ENCODE results near the gene VTI1A. TPM values are rescaled to one million over a fixed set of nuclear protein-coding genes. Genes with fewer than 3 reads are reported as not detected.

VTI1A gene
- total RNA-seq, 1 donor from 2014 or later: 39.4 TPM

- H3K4me1 Mint-ChIP-seq (ENCODE audit: low read depth): peaks cover 11% of the 10 kb centered on the region
- DNase-seq (ENCODE audit: low spot score, unreplicated experiment): no peak
- TF ChIP-seq CTCF (IDR thresholded peaks at IDR 0.05; ENCODE audit: unreplicated experiment): no peak
- peaks cover 8% of the 10 kb centered on the region for H3K36me3 Mint-ChIP-seq (ENCODE audit: insufficient read depth)
- no peak overlapping the region for H3K27ac Mint-ChIP-seq
- peaks cover 13% of the 10 kb centered on the region for H3K9me3 Mint-ChIP-seq (ENCODE audit: low read depth)
- no peaks in the 10 kb centered on the region for H3K27me3 Mint-ChIP-seq
- H3K4me3 Mint-ChIP-seq (ENCODE audit: low read depth): no peak overlapping the region
Observed at GRCh38 chr10:112510384-112510783, 63.4 kb downstream of the VTI1A start.

- Mint-ChIP-seq H3K36me3 (ENCODE audit: insufficient read depth) (peaks cover 8% of the 10 kb centered on the region), H3K4me1 (ENCODE audit: low read depth) (peaks cover 11% of the 10 kb centered on the region), H3K9me3 (ENCODE audit: low read depth) (peaks cover 13% of the 10 kb centered on the region), H3K4me3 (ENCODE audit: low read depth) (no peak overlapping the region), H3K27ac (no peak overlapping the region), H3K27me3 (no peaks in the 10 kb centered on the region)
- DNase-seq (ENCODE audit: low spot score, unreplicated experiment): no peak
- TF ChIP-seq CTCF (IDR thresholded peaks at IDR 0.05; ENCODE audit: unreplicated experiment): no peak
Observed at GRCh38 chr10:112512294-112512693, 65.3 kb downstream of the VTI1A start.

GRCh38 chr10:112515126-112515525 is 68.1 kb downstream of the VTI1A start:
- Mint-ChIP-seq H3K4me1 (ENCODE audit: low read depth) (no peaks in the 10 kb centered on the region), H3K36me3 (ENCODE audit: insufficient read depth) (peaks cover 8% of the 10 kb centered on the region)

GRCh38 chr10:112515852-112516251 is 68.8 kb downstream of the VTI1A start:
- H3K27me3 Mint-ChIP-seq: no peaks in the 10 kb centered on the region
- H3K27ac Mint-ChIP-seq: no peak overlapping the region
- H3K4me3 Mint-ChIP-seq (ENCODE audit: low read depth): no peak overlapping the region
- H3K4me1 Mint-ChIP-seq (ENCODE audit: low read depth): no peaks in the 10 kb centered on the region
- DNase-seq (ENCODE audit: low spot score, unreplicated experiment): no peak
- peaks cover 8% of the 10 kb centered on the region for H3K36me3 Mint-ChIP-seq (ENCODE audit: insufficient read depth)
- TF ChIP-seq CTCF (IDR thresholded peaks at IDR 0.05; ENCODE audit: unreplicated experiment): no peak
- H3K9me3 Mint-ChIP-seq (ENCODE audit: low read depth): peaks cover 13% of the 10 kb centered on the region

More at GRCh38 chr10:112515126-112515525, 68.1 kb downstream of the VTI1A start:
- Mint-ChIP-seq H3K27me3 (no peaks in the 10 kb centered on the region), H3K4me3 (ENCODE audit: low read depth) (no peak overlapping the region), H3K27ac (no peak overlapping the region), H3K9me3 (ENCODE audit: low read depth) (peaks cover 13% of the 10 kb centered on the region)
- no peak for TF ChIP-seq CTCF (IDR thresholded peaks at IDR 0.05; ENCODE audit: unreplicated experiment)
- DNase-seq (ENCODE audit: low spot score, unreplicated experiment): no peak

GRCh38 chr10:112517451-112517862 is 70.4 kb downstream of the VTI1A start:
- H3K4me1 Mint-ChIP-seq (ENCODE audit: low read depth): no peaks in the 10 kb centered on the region
- TF ChIP-seq CTCF (IDR thresholded peaks at IDR 0.05; ENCODE audit: unreplicated experiment): no peak
- no peaks in the 10 kb centered on the region for H3K27me3 Mint-ChIP-seq
- peaks cover 4% of the 10 kb centered on the region for H3K36me3 Mint-ChIP-seq (ENCODE audit: insufficient read depth)
- DNase-seq (ENCODE audit: low spot score, unreplicated experiment): no peak
- no peak overlapping the region for H3K27ac Mint-ChIP-seq
- H3K9me3 Mint-ChIP-seq (ENCODE audit: low read depth): peaks cover 11% of the 10 kb centered on the region
- H3K4me3 Mint-ChIP-seq (ENCODE audit: low read depth): no peak overlapping the region
